Endothelial cell (in vitro differentiated cells): Measurements from ENCODE around the gene CDK3. TPM values are rescaled to one million over a fixed set of nuclear protein-coding genes. Genes with fewer than 3 reads are reported as not detected.
"Not testable (repeated sequence)": the region's sequence is repeated elsewhere in the genome, so short reads cannot be mapped to it uniquely, and the experiment has no call there.

Experiments
- DNase-seq: peaks from one replicate; pipeline ENCODE4 v3.0.0; 2021; ENCODE audit warnings: low spot score
- H3K27ac Mint-ChIP-seq: one replicate; pipeline ENCODE4 v1.8.0; 2021; ENCODE audit warnings: mixed read lengths, inconsistent platforms; ENCODE audit not compliant: unreplicated experiment
- H3K27me3 Mint-ChIP-seq: one replicate; pipeline ENCODE4 v1.8.0; 2021; ENCODE audit warnings: mild to moderate bottlenecking, moderate library complexity, mixed read lengths, inconsistent platforms; ENCODE audit not compliant: unreplicated experiment
- H3K36me3 Mint-ChIP-seq: one replicate; pipeline ENCODE4 v1.8.0; 2021; ENCODE audit warnings: mild to moderate bottlenecking, low read depth, mixed read lengths, inconsistent platforms; ENCODE audit not compliant: unreplicated experiment
- H3K4me1 Mint-ChIP-seq: one replicate; pipeline ENCODE4 v1.8.0; 2021; ENCODE audit warnings: mild to moderate bottlenecking, mixed read lengths, inconsistent platforms; ENCODE audit not compliant: unreplicated experiment
- H3K4me3 Mint-ChIP-seq: one replicate; pipeline ENCODE4 v1.8.0; 2021; ENCODE audit warnings: mild to moderate bottlenecking, mixed read lengths, inconsistent platforms; ENCODE audit not compliant: unreplicated experiment
- H3K9me3 Mint-ChIP-seq: one replicate; pipeline ENCODE4 v1.8.0; 2021; ENCODE audit warnings: mixed read lengths, inconsistent platforms; ENCODE audit not compliant: unreplicated experiment
- total RNA-seq: library from RNA; stranded (reverse); fragmentation: NEBNext Ultra II Directional; extraction: Animal tissue kit (Norgen Biotek cat#: 25700); gene quantifications from one replicate; pipeline ENCODE4 v1.2.1, GENCODE V29; 2021; ENCODE audit not compliant: unreplicated experiment
- TF ChIP-seq, protein P1 (sequence below): fragments of 200-600 bp; sonication (generic); IDR thresholded peaks from one replicate; pipeline ENCODE4 v1.5.0; 2021; ENCODE audit warnings: antibody characterized with exemption; ENCODE audit not compliant: unreplicated experiment

The CDK3 gene
- total RNA-seq, 1 donor from 2014 or later: 8.4 TPM

- TF ChIP-seq, protein P1, sequence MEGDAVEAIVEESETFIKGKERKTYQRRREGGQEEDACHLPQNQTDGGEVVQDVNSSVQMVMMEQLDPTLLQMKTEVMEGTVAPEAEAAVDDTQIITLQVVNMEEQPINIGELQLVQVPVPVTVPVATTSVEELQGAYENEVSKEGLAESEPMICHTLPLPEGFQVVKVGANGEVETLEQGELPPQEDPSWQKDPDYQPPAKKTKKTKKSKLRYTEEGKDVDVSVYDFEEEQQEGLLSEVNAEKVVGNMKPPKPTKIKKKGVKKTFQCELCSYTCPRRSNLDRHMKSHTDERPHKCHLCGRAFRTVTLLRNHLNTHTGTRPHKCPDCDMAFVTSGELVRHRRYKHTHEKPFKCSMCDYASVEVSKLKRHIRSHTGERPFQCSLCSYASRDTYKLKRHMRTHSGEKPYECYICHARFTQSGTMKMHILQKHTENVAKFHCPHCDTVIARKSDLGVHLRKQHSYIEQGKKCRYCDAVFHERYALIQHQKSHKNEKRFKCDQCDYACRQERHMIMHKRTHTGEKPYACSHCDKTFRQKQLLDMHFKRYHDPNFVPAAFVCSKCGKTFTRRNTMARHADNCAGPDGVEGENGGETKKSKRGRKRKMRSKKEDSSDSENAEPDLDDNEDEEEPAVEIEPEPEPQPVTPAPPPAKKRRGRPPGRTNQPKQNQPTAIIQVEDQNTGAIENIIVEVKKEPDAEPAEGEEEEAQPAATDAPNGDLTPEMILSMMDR: no peak
- H3K27me3 Mint-ChIP-seq: peaks cover 4% of the 10 kb centered on the region
- no peak overlapping the region for H3K27ac Mint-ChIP-seq
- H3K9me3 Mint-ChIP-seq: no peaks in the 10 kb centered on the region
- H3K36me3 Mint-ChIP-seq: peaks cover 13% of the 10 kb centered on the region
- no peak overlapping the region for H3K4me3 Mint-ChIP-seq
- peaks cover 13% of the 10 kb centered on the region for H3K4me1 Mint-ChIP-seq
- DNase-seq: no peak
Measured at GRCh38 chr17:75965468-75965867, 35.2 kb upstream of the CDK3 start.

GRCh38 chr17:75969044-75969443 lies 31.6 kb upstream of the CDK3 start:
- not testable (repeated sequence) for H3K27me3 Mint-ChIP-seq, DNase-seq, H3K9me3 Mint-ChIP-seq
- Mint-ChIP-seq H3K4me1 (peaks cover 35% of the 10 kb centered on the region), H3K27ac (peak overlapping the region; percentile 64), H3K36me3 (peaks cover 15% of the 10 kb centered on the region), H3K4me3 (peak overlapping the region; percentile 43)

- peak overlapping the region; percentile 23 for H3K4me3 Mint-ChIP-seq
- peaks cover 15% of the 10 kb centered on the region for H3K36me3 Mint-ChIP-seq
- peak overlapping the region; percentile 91 for H3K27ac Mint-ChIP-seq
- peaks cover 35% of the 10 kb centered on the region for H3K4me1 Mint-ChIP-seq
- TF ChIP-seq, protein P1: no peak
- no peak for DNase-seq
- no peaks in the 10 kb centered on the region for H3K9me3 Mint-ChIP-seq
- H3K27me3 Mint-ChIP-seq: peaks cover 3% of the 10 kb centered on the region
Measured at GRCh38 chr17:75970011-75970523, 30.6 kb upstream of the CDK3 start.

DNA sequence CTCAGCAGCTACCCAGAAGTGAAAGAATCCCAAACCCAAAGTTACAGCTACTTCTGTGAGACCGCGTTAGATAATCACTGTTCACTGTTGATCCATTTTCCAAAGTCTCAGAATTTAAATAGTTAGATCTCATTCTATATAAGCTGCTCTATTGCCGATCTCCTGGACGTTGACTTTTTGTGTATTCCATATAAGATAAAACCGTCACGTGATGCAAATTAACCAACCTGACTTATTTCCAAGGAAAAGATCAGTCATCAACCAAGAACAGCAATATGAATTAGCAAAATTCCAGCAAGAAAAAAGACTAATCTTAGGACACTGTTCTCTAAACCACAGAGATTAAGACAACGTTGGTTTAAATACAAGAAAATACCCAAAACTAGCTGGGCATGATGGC lies 30.0 kb upstream of the CDK3 start:
- H3K4me1 Mint-ChIP-seq: peaks cover 35% of the 10 kb centered on the region
- peaks cover 3% of the 10 kb centered on the region for H3K27me3 Mint-ChIP-seq
- H3K27ac Mint-ChIP-seq: peak overlapping the region; percentile 91
- no peak for DNase-seq
- no peaks in the 10 kb centered on the region for H3K9me3 Mint-ChIP-seq
- peaks cover 15% of the 10 kb centered on the region for H3K36me3 Mint-ChIP-seq
- TF ChIP-seq, protein P1: no peak
- peak overlapping the region; percentile 23 for H3K4me3 Mint-ChIP-seq

DNA sequence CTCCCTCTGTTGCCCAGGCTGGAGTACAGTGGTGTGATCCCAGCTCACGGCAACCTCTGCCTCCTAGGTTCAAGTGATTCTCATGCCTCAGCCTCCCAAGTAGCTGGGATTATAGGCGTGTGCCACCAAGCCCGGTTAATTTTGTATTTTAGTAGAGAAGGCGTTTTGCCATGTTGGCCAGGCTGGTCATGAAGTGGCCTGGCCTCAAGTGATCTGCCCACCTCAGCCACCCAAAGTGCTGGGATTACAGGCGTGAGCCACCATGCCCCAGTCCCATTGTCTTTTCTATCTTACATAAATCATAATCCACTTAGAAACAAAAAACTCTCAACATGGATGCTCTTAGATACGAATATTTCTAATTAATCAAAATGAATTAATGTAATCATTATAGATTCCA lies 25.5 kb upstream of the CDK3 start:
- not testable (repeated sequence) for H3K36me3 Mint-ChIP-seq, H3K27ac Mint-ChIP-seq, H3K27me3 Mint-ChIP-seq, H3K4me3 Mint-ChIP-seq, H3K9me3 Mint-ChIP-seq, DNase-seq
- H3K4me1 Mint-ChIP-seq: peaks cover 45% of the 10 kb centered on the region

DNA sequence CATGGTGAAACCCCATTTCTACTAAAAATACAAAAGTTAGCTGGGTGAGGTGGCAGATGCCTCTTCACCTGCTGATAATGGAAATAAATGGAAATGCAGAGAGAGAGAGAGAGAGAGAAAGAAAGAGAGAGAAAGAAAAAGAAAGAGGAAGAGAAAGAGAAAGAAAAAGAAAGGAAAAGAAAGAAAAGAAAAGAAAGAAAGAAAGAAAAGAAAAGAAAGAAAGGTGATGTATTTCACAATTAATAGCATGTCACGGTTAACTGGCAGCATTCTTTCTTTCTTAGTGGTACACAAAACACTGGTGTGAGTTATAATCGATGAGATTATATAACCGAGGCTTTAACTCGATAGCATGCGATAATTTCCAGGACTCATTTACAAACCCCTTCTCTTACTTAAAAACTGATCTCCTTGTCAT lies 24.9 kb upstream of the CDK3 start:
- Mint-ChIP-seq H3K4me3 (no peak overlapping the region), H3K27me3 (peaks cover 3% of the 10 kb centered on the region), H3K36me3 (peaks cover 6% of the 10 kb centered on the region), H3K27ac (no peak overlapping the region), H3K9me3 (no peaks in the 10 kb centered on the region), H3K4me1 (peaks cover 41% of the 10 kb centered on the region)
- DNase-seq: no peak
- TF ChIP-seq, protein P1: no peak
